Measurements from ENCODE around the gene MEF2C.

DNA sequence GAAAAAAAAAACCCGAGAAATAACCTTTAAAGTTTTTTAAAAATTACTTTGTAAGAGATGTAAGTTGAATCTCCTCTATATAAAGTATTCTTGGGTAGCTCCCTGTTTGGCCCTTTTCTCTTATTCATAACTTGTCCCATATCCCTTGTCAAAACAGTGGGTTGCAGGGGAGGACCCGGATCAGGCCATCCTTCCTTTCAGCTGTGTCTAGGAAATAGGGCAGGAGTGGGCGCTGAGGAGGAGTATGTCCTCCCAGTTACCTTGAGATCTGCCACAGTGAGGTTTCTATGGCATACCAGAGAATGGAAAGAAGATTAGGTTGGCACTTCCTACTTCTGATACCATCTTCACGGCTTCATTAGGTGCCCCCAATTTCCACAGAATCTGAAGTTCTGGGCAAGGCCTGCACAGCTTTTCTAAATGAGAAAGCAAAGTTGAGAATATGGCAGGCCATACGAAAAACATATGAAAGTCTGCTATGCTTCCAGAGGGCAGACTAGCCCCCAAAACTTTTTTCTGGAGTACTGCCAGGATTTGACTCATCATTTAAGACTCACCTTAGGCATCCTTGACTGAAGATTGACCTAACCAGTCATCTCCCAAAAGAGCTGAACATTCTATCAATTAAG is 20.3 kb downstream of the MEF2C start:
- TF ChIP-seq, protein P1, sequence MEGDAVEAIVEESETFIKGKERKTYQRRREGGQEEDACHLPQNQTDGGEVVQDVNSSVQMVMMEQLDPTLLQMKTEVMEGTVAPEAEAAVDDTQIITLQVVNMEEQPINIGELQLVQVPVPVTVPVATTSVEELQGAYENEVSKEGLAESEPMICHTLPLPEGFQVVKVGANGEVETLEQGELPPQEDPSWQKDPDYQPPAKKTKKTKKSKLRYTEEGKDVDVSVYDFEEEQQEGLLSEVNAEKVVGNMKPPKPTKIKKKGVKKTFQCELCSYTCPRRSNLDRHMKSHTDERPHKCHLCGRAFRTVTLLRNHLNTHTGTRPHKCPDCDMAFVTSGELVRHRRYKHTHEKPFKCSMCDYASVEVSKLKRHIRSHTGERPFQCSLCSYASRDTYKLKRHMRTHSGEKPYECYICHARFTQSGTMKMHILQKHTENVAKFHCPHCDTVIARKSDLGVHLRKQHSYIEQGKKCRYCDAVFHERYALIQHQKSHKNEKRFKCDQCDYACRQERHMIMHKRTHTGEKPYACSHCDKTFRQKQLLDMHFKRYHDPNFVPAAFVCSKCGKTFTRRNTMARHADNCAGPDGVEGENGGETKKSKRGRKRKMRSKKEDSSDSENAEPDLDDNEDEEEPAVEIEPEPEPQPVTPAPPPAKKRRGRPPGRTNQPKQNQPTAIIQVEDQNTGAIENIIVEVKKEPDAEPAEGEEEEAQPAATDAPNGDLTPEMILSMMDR (IDR thresholded peaks at IDR 0.05) = no peak
- no peak for TF ChIP-seq POLR2A (IDR thresholded peaks at IDR 0.05)
